PC-3 (cell line): ENCODE measurements around the gene NT5DC1.

Source experiments
- CTCF ChIP-seq: fragments of 300-600 bp; sonication (generic); conservative IDR thresholded peaks from 2 replicates; pipeline ENCODE4 v1.5.1; 2017; ENCODE audit warnings: antibody characterized with exemption, low read depth, mild to moderate bottlenecking, low read length
- EZH2 ChIP-seq: fragments of 300-600 bp; sonication (generic); IDR thresholded peaks from one replicate; pipeline ENCODE4 v1.6.1; 2017; ENCODE audit warnings: antibody characterized with exemption, mild to moderate bottlenecking, low read length; ENCODE audit not compliant: unreplicated experiment
- EZH2phosphoT487 ChIP-seq: fragments of 300-600 bp; sonication (generic); IDR thresholded peaks from 2 replicates; pipeline ENCODE4 v1.6.1; 2018; ENCODE audit warnings: mild to moderate bottlenecking, antibody characterized with exemption, low read length, borderline replicate concordance

GRCh38 chr6:116105247-116105646, 4.6 kb downstream of the NT5DC1 start:
- TF ChIP-seq CTCF = no peak
- TF ChIP-seq EZH2phosphoT487 = no peak
- no peak for TF ChIP-seq EZH2
